ENCODE measurements around the gene HIPK2.

Gene HIPK2

DNA sequence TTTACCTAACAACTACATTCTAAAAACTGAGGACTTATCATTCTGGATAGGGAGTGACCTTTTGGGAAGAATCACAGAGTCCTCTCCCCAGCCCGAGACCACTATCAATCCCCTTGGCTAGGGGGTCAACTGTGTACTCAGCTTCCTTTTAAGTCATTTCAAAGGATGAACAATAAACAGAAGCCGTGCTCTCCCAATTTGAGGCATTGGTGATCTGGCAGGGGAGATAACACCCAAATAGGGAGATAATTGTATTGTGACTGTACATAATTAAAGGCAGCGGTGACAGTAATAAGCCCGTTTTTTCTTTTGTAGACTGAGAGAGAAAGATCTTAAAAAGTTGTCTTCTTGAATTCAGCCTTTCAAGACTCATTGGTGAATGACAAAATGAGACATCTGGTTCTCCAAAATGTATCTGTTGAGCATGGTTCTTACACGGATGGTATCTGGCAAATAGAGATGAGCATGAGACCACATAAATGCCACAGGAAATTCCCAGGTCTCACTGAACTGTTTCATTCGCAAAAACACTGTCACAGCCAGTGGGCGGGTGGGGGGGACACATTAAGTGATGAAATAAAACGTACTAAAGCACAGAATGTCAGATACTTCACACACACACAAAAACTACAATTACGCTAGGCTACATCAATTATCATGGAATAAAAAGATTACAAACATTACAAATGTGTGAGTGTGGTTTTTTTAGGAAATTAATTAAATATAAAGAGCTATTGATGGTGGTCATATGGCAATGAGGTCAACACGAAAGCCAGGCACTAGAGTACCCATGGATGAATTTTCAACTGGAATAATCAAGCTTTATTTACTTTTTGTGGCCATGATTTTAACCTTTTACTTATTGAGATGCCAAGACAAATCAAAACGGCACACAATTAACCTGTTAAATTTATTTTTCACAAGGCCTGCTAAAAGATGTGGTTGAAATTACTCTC lies 108.4 kb downstream of the HIPK2 start:
- no peaks in the 10 kb centered on the region for H3K79me2 ChIP-seq (ENCODE audit: insufficient read depth, low read depth)
- H3K4me3 ChIP-seq (IDR thresholded peaks at IDR 0.05; ENCODE audit: insufficient read depth, low read depth, low read length): no peak overlapping the region
- no peaks in the 10 kb centered on the region for H4K20me1 ChIP-seq (ENCODE audit: insufficient read depth)
- H3K9ac ChIP-seq: no peak overlapping the region
- H2AFZ ChIP-seq (ENCODE audit: low read depth): no peak overlapping the region
- no peaks in the 10 kb centered on the region for H3K36me3 ChIP-seq (ENCODE audit: insufficient read depth)
- no peak overlapping the region for H3K27ac ChIP-seq
- H3K27me3 ChIP-seq (ENCODE audit: insufficient read depth, low read depth): no peaks in the 10 kb centered on the region
- H3K4me2 ChIP-seq: no peak overlapping the region
- H3K4me1 ChIP-seq (ENCODE audit: low read depth, poor library complexity, severe bottlenecking): no peaks in the 10 kb centered on the region
- TF ChIP-seq CTCF (conservative IDR thresholded peaks at IDR 0.05; ENCODE audit: low read depth, low read length): no peak

GRCh38 chr7:139667377-139667776 lies 110.4 kb downstream of the HIPK2 start:
- no peaks in the 10 kb centered on the region for H3K27me3 ChIP-seq (ENCODE audit: insufficient read depth, low read depth)
- H3K4me3 ChIP-seq (IDR thresholded peaks at IDR 0.05; ENCODE audit: insufficient read depth, low read depth, low read length): no peak overlapping the region
- H3K9ac ChIP-seq: no peak overlapping the region
- TF ChIP-seq CTCF (conservative IDR thresholded peaks at IDR 0.05; ENCODE audit: low read depth, low read length): no peak
- no peak overlapping the region for H3K4me2 ChIP-seq
- no peak overlapping the region for H3K27ac ChIP-seq
- H3K4me1 ChIP-seq (ENCODE audit: low read depth, poor library complexity, severe bottlenecking): no peaks in the 10 kb centered on the region
- H3K36me3 ChIP-seq (ENCODE audit: insufficient read depth): no peaks in the 10 kb centered on the region
- H4K20me1 ChIP-seq (ENCODE audit: insufficient read depth): no peaks in the 10 kb centered on the region
- no peak overlapping the region for H2AFZ ChIP-seq (ENCODE audit: low read depth)
- no peaks in the 10 kb centered on the region for H3K79me2 ChIP-seq (ENCODE audit: insufficient read depth, low read depth)

GRCh38 chr7:139666501-139666900 lies 111.3 kb downstream of the HIPK2 start:
- Histone ChIP-seq H2AFZ (ENCODE audit: low read depth) (no peak overlapping the region), H3K36me3 (ENCODE audit: insufficient read depth) (no peaks in the 10 kb centered on the region), H3K79me2 (ENCODE audit: insufficient read depth, low read depth) (no peaks in the 10 kb centered on the region), H3K4me3 (IDR thresholded peaks at IDR 0.05; ENCODE audit: insufficient read depth, low read depth, low read length) (no peak overlapping the region), H3K9ac (no peak overlapping the region), H3K27ac (no peak overlapping the region), H3K27me3 (ENCODE audit: insufficient read depth, low read depth) (no peaks in the 10 kb centered on the region), H3K4me2 (no peak overlapping the region), H4K20me1 (ENCODE audit: insufficient read depth) (no peaks in the 10 kb centered on the region), H3K4me1 (ENCODE audit: low read depth, poor library complexity, severe bottlenecking) (no peaks in the 10 kb centered on the region)
- no peak for TF ChIP-seq CTCF (conservative IDR thresholded peaks at IDR 0.05; ENCODE audit: low read depth, low read length)

DNA sequence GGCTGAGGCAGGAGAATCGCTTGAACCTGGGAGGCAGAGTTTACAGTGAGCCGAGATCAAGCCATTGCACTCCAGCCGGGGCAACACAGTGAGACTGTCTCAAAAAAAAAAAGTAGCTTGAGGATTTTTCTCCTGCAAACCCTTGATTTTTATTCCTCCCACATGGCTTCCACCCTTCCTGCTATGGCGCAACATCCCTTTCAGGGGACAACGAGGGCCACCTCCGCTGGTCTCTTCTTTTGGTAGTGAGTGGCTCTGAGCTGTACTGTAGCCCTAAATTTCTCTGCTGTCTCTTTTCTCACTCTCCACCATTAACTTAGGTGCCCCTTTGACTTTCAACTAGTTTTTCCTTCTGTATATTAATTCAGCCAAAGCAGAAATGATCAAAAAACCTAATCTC lies 113.4 kb downstream of the HIPK2 start:
- no peak overlapping the region for H2AFZ ChIP-seq (ENCODE audit: low read depth)
- no peak overlapping the region for H3K4me3 ChIP-seq (IDR thresholded peaks at IDR 0.05; ENCODE audit: insufficient read depth, low read depth, low read length)
- H3K36me3 ChIP-seq (ENCODE audit: insufficient read depth): no peaks in the 10 kb centered on the region
- no peak overlapping the region for H3K9ac ChIP-seq
- H3K4me1 ChIP-seq (ENCODE audit: low read depth, poor library complexity, severe bottlenecking): no peaks in the 10 kb centered on the region
- H3K4me2 ChIP-seq: no peak overlapping the region
- no peak overlapping the region for H3K27ac ChIP-seq
- H3K27me3 ChIP-seq (ENCODE audit: insufficient read depth, low read depth): no peaks in the 10 kb centered on the region
- H4K20me1 ChIP-seq (ENCODE audit: insufficient read depth): no peaks in the 10 kb centered on the region
- no peaks in the 10 kb centered on the region for H3K79me2 ChIP-seq (ENCODE audit: insufficient read depth, low read depth)
- TF ChIP-seq CTCF (conservative IDR thresholded peaks at IDR 0.05; ENCODE audit: low read depth, low read length): no peak

All from KMS-11 (cell line).